ENCODE data around the gene ASTN1. TPM values are rescaled to one million over a fixed set of nuclear protein-coding genes. Genes with fewer than 3 reads are reported as not detected.

ASTN1 gene
- total and polyA plus RNA-seq, 2 of the 4 experiments (the other 2 are of a cell fraction) = under 0.01 to 0.07 TPM

DNA sequence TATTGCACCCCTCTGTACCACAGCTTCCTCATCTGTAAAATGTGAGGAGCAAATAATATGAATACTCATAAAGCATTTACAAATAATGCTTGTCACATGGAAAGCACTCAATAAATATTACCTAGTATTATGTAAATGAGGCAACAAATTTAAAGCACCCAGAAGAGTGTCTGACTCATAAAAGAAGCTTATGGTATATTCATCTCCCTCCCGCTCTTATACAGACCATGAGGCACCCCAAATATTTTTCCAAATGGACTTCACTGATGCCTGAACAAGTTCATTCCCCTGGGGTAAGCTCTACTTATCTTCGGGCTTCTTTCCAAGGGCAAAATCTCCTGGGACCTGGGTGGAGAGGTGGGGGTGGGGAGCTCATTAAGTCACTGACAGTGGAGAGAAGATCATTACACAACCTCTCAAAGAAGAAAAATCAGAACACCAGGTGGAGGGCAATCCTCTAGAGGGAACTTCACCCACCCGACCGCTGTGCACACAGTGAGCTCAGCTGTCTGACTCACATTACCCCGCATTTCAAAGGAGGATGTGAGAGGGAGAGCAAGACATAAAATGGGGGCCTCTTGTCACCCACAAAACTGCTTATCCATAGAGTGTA, 166.2 kb downstream of the ASTN1 start:
- TF ChIP-seq RFX5 (IDR thresholded peaks at IDR 0.05; ENCODE audit: low read depth, low read length) = no peak
- no peak for TF ChIP-seq RAD21 (IDR thresholded peaks at IDR 0.05; ENCODE audit: low read length)
- TF ChIP-seq, protein P1, sequence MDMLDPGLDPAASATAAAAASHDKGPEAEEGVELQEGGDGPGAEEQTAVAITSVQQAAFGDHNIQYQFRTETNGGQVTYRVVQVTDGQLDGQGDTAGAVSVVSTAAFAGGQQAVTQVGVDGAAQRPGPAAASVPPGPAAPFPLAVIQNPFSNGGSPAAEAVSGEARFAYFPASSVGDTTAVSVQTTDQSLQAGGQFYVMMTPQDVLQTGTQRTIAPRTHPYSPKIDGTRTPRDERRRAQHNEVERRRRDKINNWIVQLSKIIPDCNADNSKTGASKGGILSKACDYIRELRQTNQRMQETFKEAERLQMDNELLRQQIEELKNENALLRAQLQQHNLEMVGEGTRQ (IDR thresholded peaks at IDR 0.05; ENCODE audit: low read depth, low read length) = no peak
- TF ChIP-seq, protein P2, sequence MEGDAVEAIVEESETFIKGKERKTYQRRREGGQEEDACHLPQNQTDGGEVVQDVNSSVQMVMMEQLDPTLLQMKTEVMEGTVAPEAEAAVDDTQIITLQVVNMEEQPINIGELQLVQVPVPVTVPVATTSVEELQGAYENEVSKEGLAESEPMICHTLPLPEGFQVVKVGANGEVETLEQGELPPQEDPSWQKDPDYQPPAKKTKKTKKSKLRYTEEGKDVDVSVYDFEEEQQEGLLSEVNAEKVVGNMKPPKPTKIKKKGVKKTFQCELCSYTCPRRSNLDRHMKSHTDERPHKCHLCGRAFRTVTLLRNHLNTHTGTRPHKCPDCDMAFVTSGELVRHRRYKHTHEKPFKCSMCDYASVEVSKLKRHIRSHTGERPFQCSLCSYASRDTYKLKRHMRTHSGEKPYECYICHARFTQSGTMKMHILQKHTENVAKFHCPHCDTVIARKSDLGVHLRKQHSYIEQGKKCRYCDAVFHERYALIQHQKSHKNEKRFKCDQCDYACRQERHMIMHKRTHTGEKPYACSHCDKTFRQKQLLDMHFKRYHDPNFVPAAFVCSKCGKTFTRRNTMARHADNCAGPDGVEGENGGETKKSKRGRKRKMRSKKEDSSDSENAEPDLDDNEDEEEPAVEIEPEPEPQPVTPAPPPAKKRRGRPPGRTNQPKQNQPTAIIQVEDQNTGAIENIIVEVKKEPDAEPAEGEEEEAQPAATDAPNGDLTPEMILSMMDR (conservative IDR thresholded peaks at IDR 0.05; ENCODE audit: low read depth, low read length) = no peak
- TF ChIP-seq MXI1 (IDR thresholded peaks at IDR 0.05; ENCODE audit: borderline replicate concordance, low read depth, low read length) = no peak
- TF ChIP-seq CEBPB (IDR thresholded peaks at IDR 0.05; ENCODE audit: low read depth, low read length) = no peak
- no peak for TF ChIP-seq MAFK (IDR thresholded peaks at IDR 0.05; ENCODE audit: low read depth, low read length)
- no peak for TF ChIP-seq POLR2A (IDR thresholded peaks at IDR 0.05; ENCODE audit: low read depth, low read length)
- BruUV-seq (replicated peaks) = no TSS peak
- Histone ChIP-seq H3K56ac (ENCODE audit: extremely low read depth, insufficient read depth, low read length) (no peak overlapping the region), H2AK9ac (replicated peaks; ENCODE audit: low read depth, low read length, poor library complexity) (no peak overlapping the region), H2AK5ac (ENCODE audit: low read depth, low read length) (no peak overlapping the region), H4K8ac (ENCODE audit: low read depth in 2 of 2, low read length in 2 of 2) (no peak overlapping the region), H3K14ac (replicated peaks; ENCODE audit: low read depth, low read length) (no peak overlapping the region), H2BK5ac (ENCODE audit: low read depth, low read length, poor library complexity, severe bottlenecking) (no peak overlapping the region), H3K9me1 (ENCODE audit: insufficient read depth, low read length) (no peaks in the 10 kb centered on the region), H2AFZ (replicated peaks; ENCODE audit: low read length, poor library complexity) (no peak overlapping the region), H3K4ac (ENCODE audit: low read depth, low read length) (no peak overlapping the region), H3K4me2 (ENCODE audit: low read depth, low read length) (no peak overlapping the region), H3K36me3 (ENCODE audit: control insufficient read depth, insufficient read depth, low read length) (no peaks in the 10 kb centered on the region), H4K5ac (ENCODE audit: low read depth, low read length) (no peak overlapping the region), H3K18ac (ENCODE audit: low read depth, low read length) (no peak overlapping the region), H4K91ac (ENCODE audit: insufficient read depth, low read depth, low read length) (no peak overlapping the region), H4K20me1 (ENCODE audit: insufficient read depth, low read length) (no peaks in the 10 kb centered on the region), H2BK120ac (ENCODE audit: low read depth, low read length) (no peak overlapping the region), H3K79me1 (ENCODE audit: low read depth in 1 of 2, low read length in 2 of 2) (no peaks in the 10 kb centered on the region), H3K4me1 (ENCODE audit: control insufficient read depth, insufficient read depth, low read length) (no peaks in the 10 kb centered on the region), H2BK20ac (ENCODE audit: low read depth, low read length) (no peak overlapping the region), H3K9ac (ENCODE audit: low read depth, low read length) (no peak overlapping the region), H3K23ac (ENCODE audit: low read depth, low read length) (no peak overlapping the region), H3K27ac (ENCODE audit: insufficient read depth, low read length) (no peak overlapping the region), H3K4me3 (ENCODE audit: insufficient read depth, low read depth, low read length) (no peak overlapping the region), H3K9me3 (ENCODE audit: control insufficient read depth, insufficient read depth, low read length) (no peaks in the 10 kb centered on the region), H3K27me3 (ENCODE audit: control insufficient read depth, insufficient read depth, low read length) (no peaks in the 10 kb centered on the region), H2BK15ac (ENCODE audit: low read depth, low read length) (no peak overlapping the region)
- ATAC-seq (ENCODE audit: low read depth) = no peak
- in situ Hi-C loops (cut with MboI; ENCODE audit: low sequenced_read_pairs) = no loop called here
- CTCF ChIA-PET = no interaction called here
- dilution Hi-C loops (cut with HindIII; ENCODE audit: low sequenced_read_pairs, unreplicated experiment) = no loop called here
- POLR2A ChIA-PET (ENCODE audit: unreplicated experiment) = no interaction called here
- no CpG with 5 or more reads among the region's 5 CpGs for WGBS, 2 experiments (ENCODE audit: extremely low coverage in 2 of 2, insufficient read length in 1 of 2)
- intact Hi-C loops (cut with micrococcal nuclease) = no loop called here
- no peak for DNase-seq

Data from IMR-90 (cell line).